K562 (cell line): ENCODE data around the gene TNFRSF11A. TPM values are rescaled to one million over a fixed set of nuclear protein-coding genes. Genes with fewer than 3 reads are reported as not detected.

Experiments
- BDP1 ChIP-seq: IDR thresholded peaks from 3 replicates; pipeline ENCODE4 v1.6.1; 2011; ENCODE audit not compliant: insufficient read length, insufficient read depth
- BRCA1 ChIP-seq, 2 experiments: fragments of 450-650 bp in 1 of 2; sonication (generic) in 1 of 2; formaldehyde crosslinking in 1 of 2; IDR thresholded peaks; 2 replicates each; pipeline versions ENCODE4 v1.5.0 to v1.6.1; 2017 to 2020; ENCODE audit warnings: mild to moderate bottlenecking in 1 of 2, missing genetic modification reagents in 1 of 2
- BRD9 ChIP-seq: fragments of 450-650 bp; IDR thresholded peaks from 2 replicates; pipeline ENCODE4 v1.6.1; 2018; ENCODE audit warnings: low read depth; ENCODE audit not compliant: partially characterized antibody
- HDAC2 ChIP-seq: fragments of 450-650 bp; IDR thresholded peaks from 2 replicates; pipeline ENCODE4 v1.6.1; 2016; ENCODE audit warnings: mild to moderate bottlenecking
- NR1H2 ChIP-seq: sonication (generic); formaldehyde crosslinking; IDR thresholded peaks from 2 replicates; pipeline ENCODE4 v1.4.0; 2020; ENCODE audit warnings: mild to moderate bottlenecking, missing genetic modification reagents
- NR2C2 ChIP-seq, 2 experiments: fragments of 200-800 bp in 1 of 2; sonication (Bioruptor generic) in 1 of 2; sonication (generic) in 1 of 2; formaldehyde crosslinking in 1 of 2; IDR thresholded peaks; 2 replicates each; pipeline versions ENCODE4 v1.6.1 to v1.8.0; 2016 to 2022; ENCODE audit warnings: mild to moderate bottlenecking in 1 of 2, missing compliant biosample characterization in 1 of 2, missing genetic modification characterization in 1 of 2, missing genetic modification reagents in 1 of 2
- STAG1 ChIP-seq: sonication (generic); formaldehyde crosslinking; IDR thresholded peaks from 2 replicates; pipeline ENCODE4 v1.5.0; 2020; ENCODE audit warnings: missing genetic modification reagents, borderline replicate concordance
- ZNF274 ChIP-seq: IDR thresholded peaks from 2 replicates; pipeline ENCODE4 v1.6.1; 2011; ENCODE audit warnings: low read depth, mild to moderate bottlenecking, low read length, moderate library complexity, borderline replicate concordance
- ZNF592 ChIP-seq: fragments of 450-650 bp; IDR thresholded peaks from 2 replicates; pipeline ENCODE4 v1.6.1; 2017; ENCODE audit warnings: antibody characterized with exemption, mild to moderate bottlenecking
- polyA plus RNA-seq, 8 experiments: library from polyadenylated mRNA; depleted of rRNA in 4 of 8; stranded (reverse) in 5 of 8; unstranded in 3 of 8; fragments of >200 nt; fragmentation: Nextera tagmentation in 2 of 8; fragmentation: Illumina TruSeq in 1 of 8; extraction: Ambion mirVana in 2 of 8; extraction: Trizol in 1 of 8; gene quantifications; 2 replicates each; pipeline versions ENCODE4 v1.2.1 to v1.2.3, GENCODE V29; 2011 to 2014; ENCODE audit warnings: inconsistent platforms in 1 of 8, missing spikeins in 1 of 8
- total RNA-seq, 7 experiments: library from RNA; depleted of rRNA in 6 of 7; stranded (reverse); fragments of >200 nt in 6 of 7; fragmentation: Illumina TruSeq in 2 of 7; extraction: Trizol in 2 of 7; gene quantifications; 2 replicates each; pipeline versions ENCODE4 v1.2.1 to v1.2.3, GENCODE V29; 2011 to 2021; ENCODE audit warnings: low replicate concordance in 1 of 7

The TNFRSF11A gene
- total and polyA plus RNA-seq, 9 of the 15 experiments (the other 6 are each of a cell fraction or from before 2014, with no cell fraction given) = 0.03 to 0.06 (median 0.04) TPM; not detected in 6

DNA sequence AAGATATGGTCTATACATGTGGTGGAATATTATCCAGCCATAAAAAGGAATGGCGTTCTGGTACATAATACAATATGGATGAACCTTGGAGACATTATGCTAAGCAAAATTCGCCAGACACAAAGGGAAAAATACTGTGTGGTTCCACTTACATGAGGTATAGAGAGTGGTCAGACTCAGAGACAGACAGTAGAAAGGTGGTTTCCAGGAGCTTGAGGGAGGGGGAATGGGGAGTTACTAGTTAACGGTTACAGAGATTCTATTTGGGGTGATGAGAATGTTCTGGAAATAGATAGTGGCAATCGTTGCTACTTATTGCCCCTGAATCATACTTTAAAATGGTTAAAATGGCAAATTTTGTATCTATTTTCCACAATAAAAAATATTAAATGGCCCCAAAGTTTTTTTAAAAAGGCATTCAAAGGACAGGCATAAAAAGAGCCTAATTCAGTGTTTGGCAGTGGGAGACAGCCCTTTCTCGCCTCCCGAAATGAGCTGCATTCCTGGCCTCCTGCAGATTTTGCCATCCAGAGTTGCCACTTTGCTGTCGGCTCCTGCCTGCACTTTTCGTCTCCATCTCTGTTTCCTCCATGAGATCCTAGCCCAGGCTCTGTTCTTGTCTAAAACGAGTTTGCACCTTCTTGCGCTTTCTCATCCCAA is 13.5 kb downstream of the TNFRSF11A start (continued):
- TF ChIP-seq ZNF592 (no peak), BRD9 (no peak), BDP1 (no peak), NR2C2 (CRISPR knock-in tag; IDR thresholded peaks at IDR 0.05) (no peak), NR2C2 (tag; IDR thresholded peaks at IDR 0.05) (no peak), BRCA1 (IDR thresholded peaks at IDR 0.05) (no peak), BRCA1 (CRISPR knock-in tag; IDR thresholded peaks at IDR 0.05) (no peak), NR1H2 (CRISPR knock-in tag) (no peak), HDAC2 (no peak), ZNF274 (no peak), STAG1 (CRISPR knock-in tag) (no peak)
